ENCODE data around the gene SPDYE4.

SPDYE4 gene

GRCh38 chr17:8753976-8754440, 4.3 kb downstream of the SPDYE4 start:
- no peak overlapping the region for H4K8ac ChIP-seq (ENCODE audit: low read depth, low read length)
- no peak overlapping the region for H3K4ac ChIP-seq (ENCODE audit: low read depth, low read length)
- H3K18ac ChIP-seq (ENCODE audit: low read length), result no peak overlapping the region
- no peak overlapping the region for H2AK5ac ChIP-seq (ENCODE audit: low read length)
- H3K79me2 ChIP-seq (ENCODE audit: control insufficient read depth, insufficient read depth, low read length), result no peaks in the 10 kb centered on the region
- no peak overlapping the region for H2BK15ac ChIP-seq (replicated peaks; ENCODE audit: low read depth)
- no peak overlapping the region for H2BK120ac ChIP-seq (ENCODE audit: low read depth, low read length)
- no peaks in the 10 kb centered on the region for H3K79me1 ChIP-seq (ENCODE audit: low read length)
- no peak overlapping the region for H4K5ac ChIP-seq (ENCODE audit: low read length)
- H2BK5ac ChIP-seq (ENCODE audit: low read length), result no peak overlapping the region
- H3K9ac ChIP-seq (ENCODE audit: low read length), result no peak overlapping the region
- no peak overlapping the region for H3K4me2 ChIP-seq (ENCODE audit: low read length)
- DNase-seq, result peak; percentile 63
- H3K27me3 ChIP-seq (ENCODE audit: insufficient read depth, low read length, poor library complexity), result no peaks in the 10 kb centered on the region
- H3K27ac ChIP-seq (ENCODE audit: low read depth, low read length), result no peak overlapping the region
- no peak overlapping the region for H3K4me3 ChIP-seq (ENCODE audit: low read length)
- no peak overlapping the region for H3K23ac ChIP-seq (ENCODE audit: low read length)
- no CpG with 5 or more reads among the region's 1 CpG for WGBS (ENCODE audit: extremely low coverage, insufficient coverage, low lambda C conversion rate)
- no peak overlapping the region for H3K56ac ChIP-seq (ENCODE audit: low read length)
- H3K4me1 ChIP-seq (ENCODE audit: control insufficient read depth, low read depth, low read length), result no peaks in the 10 kb centered on the region
- H3K36me3 ChIP-seq (ENCODE audit: control insufficient read depth, insufficient read depth, low read length), result no peaks in the 10 kb centered on the region

GRCh38 chr17:8753136-8753975, 5.0 kb downstream of the SPDYE4 start:
- no peak overlapping the region for H3K4me3 ChIP-seq (ENCODE audit: low read length)
- no peak overlapping the region for H3K4ac ChIP-seq (ENCODE audit: low read depth, low read length)
- H3K4me2 ChIP-seq (ENCODE audit: low read length), result no peak overlapping the region
- no peaks in the 10 kb centered on the region for H3K4me1 ChIP-seq (ENCODE audit: control insufficient read depth, low read depth, low read length)
- H2BK15ac ChIP-seq (replicated peaks; ENCODE audit: low read depth), result no peak overlapping the region
- no peak overlapping the region for H3K27ac ChIP-seq (ENCODE audit: low read depth, low read length)
- no peak overlapping the region for H2BK120ac ChIP-seq (ENCODE audit: low read depth, low read length)
- no peak overlapping the region for H3K56ac ChIP-seq (ENCODE audit: low read length)
- no peak overlapping the region for H4K5ac ChIP-seq (ENCODE audit: low read length)
- no peak overlapping the region for H3K18ac ChIP-seq (ENCODE audit: low read length)
- H3K36me3 ChIP-seq (ENCODE audit: control insufficient read depth, insufficient read depth, low read length), result no peaks in the 10 kb centered on the region
- DNase-seq, result no peak
- no peak overlapping the region for H2BK5ac ChIP-seq (ENCODE audit: low read length)
- no peaks in the 10 kb centered on the region for H3K79me1 ChIP-seq (ENCODE audit: low read length)
- no peak overlapping the region for H3K23ac ChIP-seq (ENCODE audit: low read length)
- no peak overlapping the region for H3K9ac ChIP-seq (ENCODE audit: low read length)
- no peak overlapping the region for H2AK5ac ChIP-seq (ENCODE audit: low read length)
- no CpG with 5 or more reads among the region's 12 CpGs for WGBS (ENCODE audit: extremely low coverage, insufficient coverage, low lambda C conversion rate)
- H3K27me3 ChIP-seq (ENCODE audit: insufficient read depth, low read length, poor library complexity), result no peaks in the 10 kb centered on the region
- H3K79me2 ChIP-seq (ENCODE audit: control insufficient read depth, insufficient read depth, low read length), result no peaks in the 10 kb centered on the region
- no peak overlapping the region for H4K8ac ChIP-seq (ENCODE audit: low read depth, low read length)

GRCh38 chr17:8749616-8750015, 8.7 kb downstream of the SPDYE4 start:
- H3K79me2 ChIP-seq (ENCODE audit: control insufficient read depth, insufficient read depth, low read length), result no peaks in the 10 kb centered on the region
- no peak overlapping the region for H3K27ac ChIP-seq (ENCODE audit: low read depth, low read length)
- no peak overlapping the region for H3K23ac ChIP-seq (ENCODE audit: low read length)
- no peak overlapping the region for H2BK120ac ChIP-seq (ENCODE audit: low read depth, low read length)
- no peak overlapping the region for H3K4me3 ChIP-seq (ENCODE audit: low read length)
- H2BK15ac ChIP-seq (replicated peaks; ENCODE audit: low read depth), result no peak overlapping the region
- no peaks in the 10 kb centered on the region for H3K27me3 ChIP-seq (ENCODE audit: insufficient read depth, low read length, poor library complexity)
- H3K79me1 ChIP-seq (ENCODE audit: low read length), result no peaks in the 10 kb centered on the region
- no peak overlapping the region for H3K56ac ChIP-seq (ENCODE audit: low read length)
- WGBS (ENCODE audit: extremely low coverage, insufficient coverage, low lambda C conversion rate), result no CpG with 5 or more reads among the region's 3 CpGs
- DNase-seq, result no peak
- H4K8ac ChIP-seq (ENCODE audit: low read depth, low read length), result no peak overlapping the region
- H3K9ac ChIP-seq (ENCODE audit: low read length), result no peak overlapping the region
- no peak overlapping the region for H4K5ac ChIP-seq (ENCODE audit: low read length)
- no peak overlapping the region for H3K4me2 ChIP-seq (ENCODE audit: low read length)
- no peaks in the 10 kb centered on the region for H3K4me1 ChIP-seq (ENCODE audit: control insufficient read depth, low read depth, low read length)
- no peak overlapping the region for H3K18ac ChIP-seq (ENCODE audit: low read length)
- H2BK5ac ChIP-seq (ENCODE audit: low read length), result no peak overlapping the region
- no peaks in the 10 kb centered on the region for H3K36me3 ChIP-seq (ENCODE audit: control insufficient read depth, insufficient read depth, low read length)
- H3K4ac ChIP-seq (ENCODE audit: low read depth, low read length), result no peak overlapping the region
- no peak overlapping the region for H2AK5ac ChIP-seq (ENCODE audit: low read length)

GRCh38 chr17:8747742-8748141, 10.6 kb downstream of the SPDYE4 start:
- Histone ChIP-seq H2BK120ac (ENCODE audit: low read depth, low read length) (no peak overlapping the region), H2BK5ac (ENCODE audit: low read length) (no peak overlapping the region), H3K4me1 (ENCODE audit: control insufficient read depth, low read depth, low read length) (no peaks in the 10 kb centered on the region), H3K56ac (ENCODE audit: low read length) (no peak overlapping the region), H2BK15ac (replicated peaks; ENCODE audit: low read depth) (no peak overlapping the region), H3K36me3 (ENCODE audit: control insufficient read depth, insufficient read depth, low read length) (no peaks in the 10 kb centered on the region), H3K4me3 (ENCODE audit: low read length) (no peak overlapping the region), H3K18ac (ENCODE audit: low read length) (no peak overlapping the region), H3K79me1 (ENCODE audit: low read length) (no peaks in the 10 kb centered on the region), H3K23ac (ENCODE audit: low read length) (no peak overlapping the region), H4K5ac (ENCODE audit: low read length) (no peak overlapping the region), H3K27ac (ENCODE audit: low read depth, low read length) (no peak overlapping the region), H4K8ac (ENCODE audit: low read depth, low read length) (no peak overlapping the region), H3K4ac (ENCODE audit: low read depth, low read length) (no peak overlapping the region), H3K4me2 (ENCODE audit: low read length) (no peak overlapping the region), H2AK5ac (ENCODE audit: low read length) (no peak overlapping the region), H3K79me2 (ENCODE audit: control insufficient read depth, insufficient read depth, low read length) (no peaks in the 10 kb centered on the region), H3K27me3 (ENCODE audit: insufficient read depth, low read length, poor library complexity) (no peaks in the 10 kb centered on the region), H3K9ac (ENCODE audit: low read length) (no peak overlapping the region)
- DNase-seq, result no peak
- WGBS (ENCODE audit: extremely low coverage, insufficient coverage, low lambda C conversion rate), result no CpG with 5 or more reads among the region's 3 CpGs

GRCh38 chr17:8746501-8747236, 11.7 kb downstream of the SPDYE4 start:
- Histone ChIP-seq H3K79me1 (ENCODE audit: low read length) (no peaks in the 10 kb centered on the region), H3K4ac (ENCODE audit: low read depth, low read length) (no peak overlapping the region), H3K18ac (ENCODE audit: low read length) (no peak overlapping the region), H2BK5ac (ENCODE audit: low read length) (no peak overlapping the region), H3K79me2 (ENCODE audit: control insufficient read depth, insufficient read depth, low read length) (no peaks in the 10 kb centered on the region), H2BK120ac (ENCODE audit: low read depth, low read length) (no peak overlapping the region), H3K23ac (ENCODE audit: low read length) (peak overlapping the region; percentile 68), H3K27ac (ENCODE audit: low read depth, low read length) (no peak overlapping the region), H4K8ac (ENCODE audit: low read depth, low read length) (no peak overlapping the region), H2BK15ac (replicated peaks; ENCODE audit: low read depth) (no peak overlapping the region), H3K36me3 (ENCODE audit: control insufficient read depth, insufficient read depth, low read length) (no peaks in the 10 kb centered on the region), H3K4me3 (ENCODE audit: low read length) (peak overlapping the region; percentile 6), H3K56ac (ENCODE audit: low read length) (peak overlapping the region; percentile 45), H3K27me3 (ENCODE audit: insufficient read depth, low read length, poor library complexity) (no peaks in the 10 kb centered on the region), H3K4me2 (ENCODE audit: low read length) (peak overlapping the region; percentile 36), H2AK5ac (ENCODE audit: low read length) (no peak overlapping the region), H3K9ac (ENCODE audit: low read length) (peak overlapping the region; percentile 33), H3K4me1 (ENCODE audit: control insufficient read depth, low read depth, low read length) (no peaks in the 10 kb centered on the region), H4K5ac (ENCODE audit: low read length) (no peak overlapping the region)
- no CpG with 5 or more reads among the region's 9 CpGs for WGBS (ENCODE audit: extremely low coverage, insufficient coverage, low lambda C conversion rate)
- DNase-seq, result peak; percentile 57
